Liver (tissue), 3 donors: ENCODE measurements around the gene ENTPD8.

Experiments used
- TF ChIP-seq, protein P1 (sequence below): IDR thresholded peaks from 2 replicates; pipeline ENCODE4 v1.6.1; 2016; ENCODE audit warnings: antibody characterized with exemption
- TF ChIP-seq, protein P2 (sequence below): fragments of 150-350 bp; IDR thresholded peaks from 2 replicates; pipeline ENCODE4 v1.5.1; 2017; ENCODE audit warnings: improper control_type of control experiment, low read depth, low read length; ENCODE audit not compliant: missing input control
- donor health status: healthy.
- donor health status: healthy.

DNA sequence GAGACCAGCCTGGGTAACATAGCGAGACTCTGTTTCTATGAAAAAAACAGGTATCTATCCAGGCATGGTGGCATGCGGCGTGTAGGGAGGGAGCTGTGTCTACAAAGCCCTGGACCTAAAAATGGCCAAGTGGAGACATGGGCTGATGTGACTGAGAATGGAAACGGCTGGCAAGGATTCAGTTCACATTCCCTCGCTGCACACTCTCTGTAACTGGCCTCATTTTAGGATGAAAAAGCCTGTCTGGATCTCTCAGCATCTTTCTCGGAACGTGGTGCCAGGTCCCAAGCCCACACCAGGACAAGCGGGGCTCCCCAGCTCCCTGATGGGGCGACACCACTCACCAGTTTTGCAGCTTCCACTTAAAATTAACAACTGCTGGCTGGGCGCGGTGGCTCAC, 31.6 kb downstream of the ENTPD8 start:
- TF ChIP-seq, protein P1, sequence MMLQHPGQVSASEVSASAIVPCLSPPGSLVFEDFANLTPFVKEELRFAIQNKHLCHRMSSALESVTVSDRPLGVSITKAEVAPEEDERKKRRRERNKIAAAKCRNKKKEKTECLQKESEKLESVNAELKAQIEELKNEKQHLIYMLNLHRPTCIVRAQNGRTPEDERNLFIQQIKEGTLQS, result no peak
- TF ChIP-seq, protein P2, sequence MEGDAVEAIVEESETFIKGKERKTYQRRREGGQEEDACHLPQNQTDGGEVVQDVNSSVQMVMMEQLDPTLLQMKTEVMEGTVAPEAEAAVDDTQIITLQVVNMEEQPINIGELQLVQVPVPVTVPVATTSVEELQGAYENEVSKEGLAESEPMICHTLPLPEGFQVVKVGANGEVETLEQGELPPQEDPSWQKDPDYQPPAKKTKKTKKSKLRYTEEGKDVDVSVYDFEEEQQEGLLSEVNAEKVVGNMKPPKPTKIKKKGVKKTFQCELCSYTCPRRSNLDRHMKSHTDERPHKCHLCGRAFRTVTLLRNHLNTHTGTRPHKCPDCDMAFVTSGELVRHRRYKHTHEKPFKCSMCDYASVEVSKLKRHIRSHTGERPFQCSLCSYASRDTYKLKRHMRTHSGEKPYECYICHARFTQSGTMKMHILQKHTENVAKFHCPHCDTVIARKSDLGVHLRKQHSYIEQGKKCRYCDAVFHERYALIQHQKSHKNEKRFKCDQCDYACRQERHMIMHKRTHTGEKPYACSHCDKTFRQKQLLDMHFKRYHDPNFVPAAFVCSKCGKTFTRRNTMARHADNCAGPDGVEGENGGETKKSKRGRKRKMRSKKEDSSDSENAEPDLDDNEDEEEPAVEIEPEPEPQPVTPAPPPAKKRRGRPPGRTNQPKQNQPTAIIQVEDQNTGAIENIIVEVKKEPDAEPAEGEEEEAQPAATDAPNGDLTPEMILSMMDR, result no peak
